CD14-positive monocyte (primary cell): ENCODE measurements around the gene ULK4. TPM values are rescaled to one million over a fixed set of nuclear protein-coding genes. Genes with fewer than 3 reads are reported as not detected.

Experiments used
- DNase-seq, 3 donors: peaks; one replicate each; pipeline ENCODE4 v3.0.0-alpha.2; 2011 to 2022
- H2AFZ ChIP-seq: 2 replicates; pipeline ENCODE4 v1.6.0; 2012; ENCODE audit warnings: mild to moderate bottlenecking, low read depth, low read length, inconsistent platforms; ENCODE audit not compliant: insufficient read depth, poor library complexity, severe bottlenecking
- H3K27ac ChIP-seq, 2 donors: 1 replicate in 1 of 2; 2 replicates in 1 of 2; pipeline ENCODE4 v1.5.1; 2012 to 2013; ENCODE audit warnings: low read length in 2 of 2, control low read depth in 1 of 2, inconsistent platforms in 1 of 2, low read depth in 1 of 2, mild to moderate bottlenecking in 1 of 2
- H3K27me3 ChIP-seq, 2 donors: one replicate each; pipeline versions ENCODE4 v1.6.0 to v1.6.1; 2011 to 2013; ENCODE audit warnings: low read length in 2 of 2; ENCODE audit not compliant: control insufficient read depth in 2 of 2, insufficient read depth in 2 of 2
- H3K36me3 ChIP-seq, 2 donors: replicated peaks in 1 of 2; 1 replicate in 1 of 2; 2 replicates in 1 of 2; pipeline versions ENCODE4 v1.5.1 to v1.6.1; 2012 to 2013; ENCODE audit warnings: low read length in 2 of 2, control low read depth in 1 of 2, inconsistent platforms in 1 of 2, mild to moderate bottlenecking in 1 of 2; ENCODE audit not compliant: insufficient read depth in 2 of 2, control insufficient read depth in 1 of 2
- H3K4me1 ChIP-seq, 2 donors: 1 replicate in 1 of 2; 2 replicates in 1 of 2; pipeline versions ENCODE4 v1.5.1 to v1.6.1; 2012 to 2013; ENCODE audit warnings: low read length in 2 of 2, control low read depth in 1 of 2, inconsistent platforms in 1 of 2, mild to moderate bottlenecking in 1 of 2, moderate library complexity in 1 of 2; ENCODE audit not compliant: insufficient read depth in 2 of 2, control insufficient read depth in 1 of 2
- H3K4me2 ChIP-seq: replicated peaks from 2 replicates; pipeline ENCODE3; 2012; ENCODE audit warnings: low read length, moderate library complexity, mild to moderate bottlenecking; ENCODE audit not compliant: poor library complexity, severe bottlenecking; ENCODE audit errors: extremely low read depth
- H3K4me3 ChIP-seq, 3 experiments: fragments of 200-600 bp in 1 of 3; sonication (generic) in 1 of 3; replicated peaks in 1 of 3; 1 replicate in 2 of 3; 2 replicates in 1 of 3; pipeline ENCODE4 v1.5.1; 2011 to 2013; ENCODE audit warnings: low read length in 3 of 3, mild to moderate bottlenecking in 3 of 3, control low read depth in 2 of 3, low read depth in 2 of 3, inconsistent platforms in 1 of 3, moderate library complexity in 1 of 3
- H3K79me2 ChIP-seq: 2 replicates; pipeline ENCODE4 v1.6.0; 2012; ENCODE audit warnings: mild to moderate bottlenecking, control low read depth, inconsistent platforms, low read length, moderate library complexity; ENCODE audit not compliant: insufficient read depth
- H3K9ac ChIP-seq: 2 replicates; pipeline ENCODE4 v1.6.0; 2017; ENCODE audit warnings: low read length, mild to moderate bottlenecking; ENCODE audit not compliant: insufficient read depth, poor library complexity, severe bottlenecking
- H3K9me3 ChIP-seq, 2 donors: replicated peaks in 1 of 2; 1 replicate in 1 of 2; 2 replicates in 1 of 2; pipeline versions ENCODE4 v1.5.1 to v1.6.1; 2012 to 2013; ENCODE audit warnings: low read length in 2 of 2, control low read depth in 1 of 2; ENCODE audit not compliant: control insufficient read depth in 1 of 2, insufficient read depth in 1 of 2
- H4K20me1 ChIP-seq: 2 replicates; pipeline ENCODE4 v1.6.0; 2012; ENCODE audit warnings: mild to moderate bottlenecking, low read length, control low read depth, moderate library complexity; ENCODE audit not compliant: insufficient read depth
- H3K27ac Mint-ChIP-seq, 7 donors: one replicate each; pipeline ENCODE4 v1.8.0; 2020; ENCODE audit warnings: mild to moderate bottlenecking in 7 of 7, mixed read lengths in 7 of 7, moderate library complexity in 6 of 7, inconsistent platforms in 2 of 7
- H3K27me3 Mint-ChIP-seq, 3 donors: one replicate each; pipeline ENCODE4 v1.8.0; 2021 to 2022; ENCODE audit warnings: low read depth in 3 of 3, mild to moderate bottlenecking in 3 of 3, mixed read lengths in 3 of 3, moderate library complexity in 3 of 3, inconsistent platforms in 1 of 3
- H3K36me3 Mint-ChIP-seq, 2 donors: one replicate each; pipeline ENCODE4 v1.8.0; 2020; ENCODE audit warnings: mixed read lengths in 2 of 2, inconsistent platforms in 1 of 2, mild to moderate bottlenecking in 1 of 2
- H3K4me1 Mint-ChIP-seq: one replicate; pipeline ENCODE4 v1.8.0; 2020; ENCODE audit warnings: mild to moderate bottlenecking, mixed read lengths
- H3K4me3 Mint-ChIP-seq, 2 donors: one replicate each; pipeline ENCODE4 v1.8.0; 2020; ENCODE audit warnings: mild to moderate bottlenecking in 2 of 2, mixed read lengths in 2 of 2, moderate library complexity in 1 of 2
- H3K9me3 Mint-ChIP-seq, 7 donors: one replicate each; pipeline ENCODE4 v1.8.0; 2020 to 2022; ENCODE audit warnings: mixed read lengths in 7 of 7, mild to moderate bottlenecking in 6 of 7, moderate library complexity in 6 of 7, inconsistent platforms in 2 of 7
- WGBS: methylation state at CpG from one replicate; pipeline ENCODE4 v1.1.5; 2013; ENCODE audit warnings: missing lambda C conversion rate; ENCODE audit not compliant: insufficient coverage; 5-methylcytosine and 5-hydroxymethylcytosine counted together
- intact Hi-C, 2 donors: fragments of 100-400 bp; cut with micrococcal nuclease; formaldehyde crosslinking; loops; one replicate each; pipeline versions ENCODE4 v1.15.0 to v1.15.1; 2023
- polyA plus RNA-seq, 3 donors: library from polyadenylated mRNA; depleted of rRNA in 1 of 3; unstranded in 2 of 3; stranded (reverse) in 1 of 3; fragments of 300-500 nt in 2 of 3; fragments of >200 nt in 1 of 3; fragmentation: Illumina TruSeq in 2 of 3; gene quantifications; 1 replicate in 2 of 3; 2 replicates in 1 of 3; pipeline ENCODE4 v1.2.3, GENCODE V29; 2012 to 2021
- TF ChIP-seq, protein P1 (sequence below): fragments of 200-600 bp; IDR thresholded peaks from one replicate; pipeline ENCODE4 v1.8.0; 2022; ENCODE audit warnings: antibody characterized with exemption, mild to moderate bottlenecking

The ULK4 gene
- polyA plus RNA-seq, 3 donors, result 6.7 to 14.0 (median 11.8) TPM

DNA sequence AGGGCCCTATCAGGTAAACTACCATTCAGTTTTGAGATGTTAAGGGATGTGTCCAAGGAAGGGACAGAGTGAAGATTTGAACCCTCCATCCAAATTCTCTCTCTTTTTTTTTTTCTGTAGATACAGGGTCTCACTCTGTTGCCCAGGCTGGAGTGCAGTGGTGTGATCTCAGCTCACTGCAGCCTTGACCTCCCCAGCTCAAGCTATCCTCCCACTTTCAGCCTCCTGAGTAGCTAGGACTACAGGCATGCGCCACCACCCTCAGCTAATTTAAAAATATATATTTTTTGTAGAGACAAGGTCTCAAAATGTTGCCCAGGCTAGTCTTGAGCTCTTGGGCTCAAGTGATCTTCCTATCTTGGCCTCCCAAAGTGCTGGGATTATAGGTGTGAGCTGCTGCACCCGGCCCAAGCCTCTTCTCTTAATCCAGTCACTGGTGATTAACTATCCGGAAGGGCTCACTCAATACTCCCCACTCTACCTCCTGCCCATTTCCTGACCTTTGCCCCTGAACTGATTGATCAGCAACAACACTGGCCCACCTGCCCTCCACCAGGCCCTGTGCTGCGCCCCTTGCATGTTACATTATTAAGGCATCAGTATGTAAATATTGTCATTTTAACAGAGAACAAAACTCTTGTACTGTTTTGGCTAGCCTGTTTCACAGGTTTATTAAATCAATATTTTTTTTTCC, 597.9 kb downstream of the ULK4 start:
- H4K20me1 ChIP-seq, result no peaks in the 10 kb centered on the region
- DNase-seq, result no peak
- H3K79me2 ChIP-seq, result no peaks in the 10 kb centered on the region
- no peak overlapping the region for H2AFZ ChIP-seq
- H3K4me3 Mint-ChIP-seq, result no peak overlapping the region
- no peaks in the 10 kb centered on the region for H3K27me3 ChIP-seq
- intact Hi-C loops, result no loop called here
- no peaks in the 10 kb centered on the region for H3K36me3 ChIP-seq
- no peaks in the 10 kb centered on the region for H3K36me3 Mint-ChIP-seq
- H3K9ac ChIP-seq, result no peak overlapping the region
- H3K27me3 Mint-ChIP-seq, result peaks cover 0 to 2% (median 0%) of the 10 kb centered on the region in 3 donors
- no peaks in the 10 kb centered on the region for H3K4me1 Mint-ChIP-seq
- no peak overlapping the region for H3K4me2 ChIP-seq
- peaks cover 0 to 3% (median 2%) of the 10 kb centered on the region in 7 donors for H3K9me3 Mint-ChIP-seq
- TF ChIP-seq, protein P1, sequence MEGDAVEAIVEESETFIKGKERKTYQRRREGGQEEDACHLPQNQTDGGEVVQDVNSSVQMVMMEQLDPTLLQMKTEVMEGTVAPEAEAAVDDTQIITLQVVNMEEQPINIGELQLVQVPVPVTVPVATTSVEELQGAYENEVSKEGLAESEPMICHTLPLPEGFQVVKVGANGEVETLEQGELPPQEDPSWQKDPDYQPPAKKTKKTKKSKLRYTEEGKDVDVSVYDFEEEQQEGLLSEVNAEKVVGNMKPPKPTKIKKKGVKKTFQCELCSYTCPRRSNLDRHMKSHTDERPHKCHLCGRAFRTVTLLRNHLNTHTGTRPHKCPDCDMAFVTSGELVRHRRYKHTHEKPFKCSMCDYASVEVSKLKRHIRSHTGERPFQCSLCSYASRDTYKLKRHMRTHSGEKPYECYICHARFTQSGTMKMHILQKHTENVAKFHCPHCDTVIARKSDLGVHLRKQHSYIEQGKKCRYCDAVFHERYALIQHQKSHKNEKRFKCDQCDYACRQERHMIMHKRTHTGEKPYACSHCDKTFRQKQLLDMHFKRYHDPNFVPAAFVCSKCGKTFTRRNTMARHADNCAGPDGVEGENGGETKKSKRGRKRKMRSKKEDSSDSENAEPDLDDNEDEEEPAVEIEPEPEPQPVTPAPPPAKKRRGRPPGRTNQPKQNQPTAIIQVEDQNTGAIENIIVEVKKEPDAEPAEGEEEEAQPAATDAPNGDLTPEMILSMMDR, result no peak
- peak overlapping the region in 1 of 7 donors; percentile 25 for H3K27ac Mint-ChIP-seq
- no peaks in the 10 kb centered on the region for H3K4me1 ChIP-seq
- no peaks in the 10 kb centered on the region for H3K9me3 ChIP-seq
- H3K4me3 ChIP-seq, result no peak overlapping the region
- 100% methylated on average over 2 of the region's 4 CpGs for WGBS
- H3K27ac ChIP-seq, result no peak overlapping the region

DNA sequence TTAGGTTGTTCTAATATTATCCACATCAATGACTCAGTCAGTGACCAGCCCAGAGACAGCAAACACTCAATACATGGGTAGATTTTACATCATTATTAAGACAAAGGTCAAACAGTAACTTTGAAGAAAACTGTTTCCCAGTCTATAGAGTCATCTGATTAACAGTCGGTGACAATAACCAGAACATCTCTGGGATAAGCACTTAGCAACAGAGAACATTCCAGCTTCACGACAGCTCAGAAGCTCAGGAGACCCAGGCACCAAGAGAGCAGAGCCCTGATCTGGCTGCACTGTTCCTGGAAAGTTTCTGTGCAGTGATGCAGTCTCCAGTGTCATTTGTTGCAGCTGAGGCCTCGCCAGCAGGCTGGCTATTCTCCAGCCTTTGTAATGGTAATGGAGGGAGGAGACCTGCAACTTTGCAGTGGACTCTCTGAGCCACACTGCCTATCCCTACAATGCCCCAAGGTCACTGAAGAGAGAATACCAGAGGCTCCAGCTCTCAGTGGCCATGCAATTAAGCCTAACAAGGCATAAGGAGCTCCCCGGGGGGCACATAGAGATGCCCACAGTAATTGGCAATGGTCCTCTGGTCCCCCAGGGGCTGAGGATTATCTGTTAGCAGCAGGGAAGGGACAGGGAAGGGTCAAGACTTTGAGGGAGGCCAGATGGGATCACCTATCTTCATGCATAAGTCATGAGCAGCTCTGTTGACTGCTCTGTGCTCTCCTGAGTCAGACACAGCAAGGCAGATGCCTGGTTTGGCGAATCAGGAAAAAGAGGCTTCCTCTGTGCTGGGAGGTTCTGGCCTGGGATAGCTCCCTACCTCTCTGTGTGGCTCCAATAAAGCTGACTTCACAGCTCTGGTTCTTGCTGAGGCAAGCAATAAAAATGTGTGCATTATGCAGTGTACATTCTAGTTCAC, 599.0 kb downstream of the ULK4 start:
- Histone ChIP-seq H3K9ac (no peak overlapping the region), H3K36me3 (no peaks in the 10 kb centered on the region), H2AFZ (no peak overlapping the region), H3K79me2 (no peaks in the 10 kb centered on the region), H3K4me3 (no peak overlapping the region), H3K9me3 (no peaks in the 10 kb centered on the region), H3K4me2 (no peak overlapping the region), H3K4me1 (no peaks in the 10 kb centered on the region), H4K20me1 (no peaks in the 10 kb centered on the region), H3K27ac (no peak overlapping the region), H3K27me3 (no peaks in the 10 kb centered on the region)
- intact Hi-C loops, result no loop called here
- H3K36me3 Mint-ChIP-seq, result no peaks in the 10 kb centered on the region
- no peak overlapping the region for H3K27ac Mint-ChIP-seq
- DNase-seq, result no peak
- H3K4me3 Mint-ChIP-seq, result no peak overlapping the region
- 98% methylated on average over 4 of the region's 5 CpGs for WGBS
- peaks cover 0 to 2% (median 0%) of the 10 kb centered on the region in 3 donors for H3K27me3 Mint-ChIP-seq
- TF ChIP-seq, protein P1, result no peak
- no peaks in the 10 kb centered on the region for H3K4me1 Mint-ChIP-seq
- H3K9me3 Mint-ChIP-seq, result peaks cover 0 to 4% (median 1%) of the 10 kb centered on the region in 7 donors
